ENCODE measurements around the gene SH3PXD2B. TPM values are rescaled to one million over a fixed set of nuclear protein-coding genes. Genes with fewer than 3 reads are reported as not detected.

SH3PXD2B gene
- total RNA-seq, 1 donor from 2014 or later: 81.1 TPM

DNA sequence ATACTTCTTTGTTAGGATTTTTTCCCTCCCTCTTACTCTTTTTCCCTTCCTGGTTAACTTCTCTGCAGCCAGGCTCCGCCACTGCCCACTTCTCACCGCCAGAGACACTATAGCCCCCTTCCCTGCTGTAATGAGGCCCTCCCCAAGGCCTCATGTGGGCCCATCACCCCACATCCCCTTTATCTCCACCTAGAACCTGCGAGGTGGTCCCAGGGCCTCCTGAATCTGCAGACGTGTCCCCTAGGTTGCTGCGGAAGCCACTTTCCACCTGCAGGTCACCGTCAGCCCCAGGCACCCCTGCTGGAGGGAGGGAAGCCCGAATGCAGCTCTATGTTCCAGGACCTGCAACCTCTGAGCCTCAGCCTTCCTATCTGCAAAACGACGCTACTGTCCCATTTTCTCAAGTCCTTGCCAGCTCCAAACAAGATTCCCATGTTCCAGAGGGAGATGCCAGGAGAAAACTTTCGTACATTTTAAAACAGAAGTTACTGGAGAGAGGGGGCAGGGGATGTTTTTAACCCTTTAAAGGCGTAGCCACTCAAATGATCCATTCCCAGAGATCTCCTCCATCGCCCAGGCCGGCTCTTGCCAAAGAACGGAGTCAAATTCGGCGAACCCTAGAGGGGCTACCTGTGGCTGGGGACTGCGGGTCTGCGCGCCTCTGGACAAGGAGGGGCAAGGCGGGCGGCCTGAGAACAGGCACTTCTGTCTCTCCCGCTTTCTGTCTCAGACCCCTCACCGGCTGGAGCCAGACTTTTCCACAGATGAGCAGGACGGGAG lies 929 bp downstream of the SH3PXD2B start:
- peak overlapping the region; percentile 86 for H3K4me3 Mint-ChIP-seq (ENCODE audit: unreplicated experiment)
- no peaks in the 10 kb centered on the region for H3K27me3 Mint-ChIP-seq (ENCODE audit: low read depth)
- peaks cover 47% of the 10 kb centered on the region for H3K4me1 Mint-ChIP-seq (ENCODE audit: low read depth)
- H3K27ac Mint-ChIP-seq (ENCODE audit: unreplicated experiment): peak overlapping the region; percentile 96
- TF ChIP-seq, protein P1, sequence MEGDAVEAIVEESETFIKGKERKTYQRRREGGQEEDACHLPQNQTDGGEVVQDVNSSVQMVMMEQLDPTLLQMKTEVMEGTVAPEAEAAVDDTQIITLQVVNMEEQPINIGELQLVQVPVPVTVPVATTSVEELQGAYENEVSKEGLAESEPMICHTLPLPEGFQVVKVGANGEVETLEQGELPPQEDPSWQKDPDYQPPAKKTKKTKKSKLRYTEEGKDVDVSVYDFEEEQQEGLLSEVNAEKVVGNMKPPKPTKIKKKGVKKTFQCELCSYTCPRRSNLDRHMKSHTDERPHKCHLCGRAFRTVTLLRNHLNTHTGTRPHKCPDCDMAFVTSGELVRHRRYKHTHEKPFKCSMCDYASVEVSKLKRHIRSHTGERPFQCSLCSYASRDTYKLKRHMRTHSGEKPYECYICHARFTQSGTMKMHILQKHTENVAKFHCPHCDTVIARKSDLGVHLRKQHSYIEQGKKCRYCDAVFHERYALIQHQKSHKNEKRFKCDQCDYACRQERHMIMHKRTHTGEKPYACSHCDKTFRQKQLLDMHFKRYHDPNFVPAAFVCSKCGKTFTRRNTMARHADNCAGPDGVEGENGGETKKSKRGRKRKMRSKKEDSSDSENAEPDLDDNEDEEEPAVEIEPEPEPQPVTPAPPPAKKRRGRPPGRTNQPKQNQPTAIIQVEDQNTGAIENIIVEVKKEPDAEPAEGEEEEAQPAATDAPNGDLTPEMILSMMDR (IDR thresholded peaks at IDR 0.05): peak; percentile 79
- no peaks in the 10 kb centered on the region for H3K9me3 Mint-ChIP-seq (ENCODE audit: low read depth)
- DNase-seq (ENCODE audit: low spot score): no peak
- H3K36me3 Mint-ChIP-seq (ENCODE audit: low read depth): peaks cover 10% of the 10 kb centered on the region

DNA sequence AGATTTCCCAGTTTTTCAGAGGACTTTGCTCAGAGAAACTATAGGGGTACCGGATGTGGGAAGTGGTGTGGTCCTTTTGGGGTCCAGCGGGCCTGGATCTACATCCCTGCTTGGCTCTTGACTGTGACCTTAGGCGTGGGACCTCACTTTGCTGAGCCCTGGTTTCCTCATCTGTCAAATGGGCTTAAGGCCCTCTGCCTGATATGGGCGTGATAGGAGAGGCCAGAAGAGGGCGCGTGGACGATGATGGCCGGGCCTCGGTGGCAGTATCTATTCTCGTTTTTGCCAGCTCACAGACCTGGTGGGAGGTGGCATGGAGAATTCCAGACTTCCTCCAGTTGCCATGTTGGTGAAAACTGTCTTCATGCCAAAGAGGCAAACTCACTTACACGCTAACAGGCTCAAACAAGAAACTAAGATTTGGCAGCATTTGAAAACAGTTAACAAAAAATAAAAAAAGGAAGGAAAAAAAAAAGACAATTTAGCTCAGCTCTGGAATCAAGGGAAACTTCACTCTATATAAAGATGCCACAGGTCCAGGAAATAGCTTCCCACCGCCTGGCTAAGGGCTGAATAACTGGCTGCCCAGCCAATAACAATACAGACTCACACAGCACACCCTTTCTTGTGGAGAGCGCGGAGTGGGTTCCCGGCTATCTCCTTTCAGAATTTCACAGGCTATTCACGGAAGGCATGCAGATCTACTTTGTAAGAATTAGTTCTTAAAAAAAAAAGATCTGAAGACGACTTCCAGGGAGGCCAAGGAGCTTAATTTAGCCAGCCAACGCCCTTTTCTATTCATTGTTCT lies 1.7 kb downstream of the SH3PXD2B start:
- Mint-ChIP-seq H3K4me3 (ENCODE audit: unreplicated experiment) (peak overlapping the region; percentile 86), H3K4me1 (ENCODE audit: low read depth) (peaks cover 49% of the 10 kb centered on the region), H3K27me3 (ENCODE audit: low read depth) (no peaks in the 10 kb centered on the region), H3K27ac (ENCODE audit: unreplicated experiment) (peak overlapping the region; percentile 96), H3K9me3 (ENCODE audit: low read depth) (no peaks in the 10 kb centered on the region), H3K36me3 (ENCODE audit: low read depth) (peaks cover 10% of the 10 kb centered on the region)
- no peak for DNase-seq (ENCODE audit: low spot score)
- TF ChIP-seq, protein P1 (IDR thresholded peaks at IDR 0.05): no peak

DNA sequence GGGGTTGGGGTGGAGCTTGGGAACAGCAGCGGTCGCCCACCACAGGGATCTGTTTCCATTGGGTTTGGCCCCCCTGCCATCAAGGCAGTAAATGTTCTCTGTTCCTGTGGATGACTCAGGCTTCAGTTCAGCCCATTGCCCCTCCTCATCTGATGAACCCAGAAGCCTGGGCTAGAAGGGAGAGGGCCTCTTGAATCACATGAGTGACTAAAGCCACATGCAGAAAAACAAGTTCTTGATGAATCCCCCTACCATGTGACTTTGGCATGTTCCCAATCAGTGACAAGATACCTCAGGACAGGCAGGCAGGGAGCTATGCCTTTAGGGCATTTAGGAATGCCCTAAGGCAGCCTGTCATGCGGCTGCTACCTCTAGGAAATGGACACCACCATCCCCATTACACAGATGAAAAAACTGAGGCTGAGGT lies 2.5 kb downstream of the SH3PXD2B start:
- Mint-ChIP-seq H3K36me3 (ENCODE audit: low read depth) (peaks cover 10% of the 10 kb centered on the region), H3K4me3 (ENCODE audit: unreplicated experiment) (peak overlapping the region; percentile 86), H3K27ac (ENCODE audit: unreplicated experiment) (peak overlapping the region; percentile 96), H3K9me3 (ENCODE audit: low read depth) (no peaks in the 10 kb centered on the region), H3K4me1 (ENCODE audit: low read depth) (peaks cover 52% of the 10 kb centered on the region), H3K27me3 (ENCODE audit: low read depth) (no peaks in the 10 kb centered on the region)
- no peak for DNase-seq (ENCODE audit: low spot score)
- TF ChIP-seq, protein P1 (IDR thresholded peaks at IDR 0.05): no peak

DNA sequence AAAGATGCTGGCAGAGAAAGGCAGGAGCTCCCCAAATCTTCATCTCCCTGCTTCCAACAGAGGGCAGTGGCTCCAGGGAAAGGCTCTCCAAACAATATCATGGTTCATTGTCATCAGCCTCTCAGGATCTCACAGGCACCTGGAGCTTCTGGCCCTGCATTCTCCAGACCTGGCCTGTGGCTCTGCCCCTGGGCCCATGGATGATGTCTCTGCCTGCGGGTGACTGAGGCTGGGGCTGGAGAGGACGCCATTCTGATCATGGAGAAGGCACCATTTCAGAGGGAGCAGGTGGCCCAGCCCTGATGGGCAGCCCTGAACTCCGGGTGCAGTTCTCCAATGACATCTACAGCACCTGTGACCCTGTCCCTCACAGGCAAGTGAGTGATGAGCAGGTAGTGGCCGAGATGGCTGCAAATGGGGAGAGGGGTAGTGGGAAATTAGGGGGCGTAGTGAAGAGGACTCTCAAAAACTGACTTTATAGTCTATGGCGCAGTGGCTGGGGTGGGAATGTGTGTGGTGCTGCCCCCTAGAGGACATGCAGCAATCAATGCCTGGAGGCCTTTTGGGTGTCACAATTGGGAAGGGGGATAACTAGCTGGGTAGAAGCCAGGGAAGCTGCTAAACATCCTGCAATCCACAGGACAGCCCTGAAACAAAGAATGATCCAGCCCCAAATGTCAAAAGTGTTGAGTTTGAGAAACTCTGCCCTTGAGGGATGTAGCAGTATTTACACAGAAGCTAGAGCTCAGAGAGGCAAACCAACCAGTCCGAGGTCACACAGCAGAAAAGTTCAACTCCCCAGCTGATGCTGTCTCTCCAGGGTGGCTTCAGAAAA lies 3.2 kb downstream of the SH3PXD2B start:
- peak overlapping the region; percentile 35 for H3K4me3 Mint-ChIP-seq (ENCODE audit: unreplicated experiment)

More for the DNA sequence above, 3.2 kb downstream of the SH3PXD2B start:
- Mint-ChIP-seq H3K27me3 (ENCODE audit: low read depth) (no peaks in the 10 kb centered on the region), H3K9me3 (ENCODE audit: low read depth) (no peaks in the 10 kb centered on the region), H3K36me3 (ENCODE audit: low read depth) (peaks cover 10% of the 10 kb centered on the region), H3K4me1 (ENCODE audit: low read depth) (peaks cover 55% of the 10 kb centered on the region), H3K27ac (ENCODE audit: unreplicated experiment) (peak overlapping the region; percentile 96)
- no peak for DNase-seq (ENCODE audit: low spot score)
- TF ChIP-seq, protein P1 (IDR thresholded peaks at IDR 0.05): peak; percentile 81
